ENCODE results near the gene RSPRY1. TPM values are rescaled to one million over a fixed set of nuclear protein-coding genes. Genes with fewer than 3 reads are reported as not detected.

RSPRY1 gene
- total and polyA plus RNA-seq, 2 of the 8 experiments (the other 6 are each of a cell fraction or from before 2014, with no cell fraction given): 11.5 to 32.5 TPM

DNA sequence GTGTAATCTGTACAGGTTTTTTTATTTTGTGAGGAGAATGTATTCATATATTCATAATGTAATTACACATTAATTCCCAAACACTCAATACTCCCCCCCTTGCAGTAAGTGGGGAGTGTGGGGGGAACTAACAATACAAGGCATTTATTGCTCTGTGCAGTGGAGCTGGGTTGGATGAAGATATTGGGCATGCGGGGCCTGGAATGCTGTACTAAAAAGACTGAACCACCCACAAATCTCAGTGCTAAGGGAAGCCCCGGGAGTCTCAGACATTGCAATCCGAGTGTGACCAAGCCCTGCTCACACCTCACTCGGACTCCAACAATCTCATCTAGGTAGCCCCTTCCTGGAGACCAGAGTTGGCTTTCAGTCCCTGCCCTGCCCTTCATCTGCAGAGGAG is 92.4 kb downstream of the RSPRY1 start (continued):
- no peak for TF ChIP-seq CHD7 (IDR thresholded peaks at IDR 0.05; ENCODE audit: insufficient replicate concordance, low read length)
- no peak for TF ChIP-seq SIN3A (conservative IDR thresholded peaks at IDR 0.05 in 1 of 2, IDR thresholded peaks at IDR 0.05 in 1 of 2; ENCODE audit: low read depth in 1 of 2, low read length in 2 of 2)
- TF ChIP-seq KDM4A (IDR thresholded peaks at IDR 0.05; ENCODE audit: low read depth, low read length, severe bottlenecking): no peak
- no peak for TF ChIP-seq SP2 (IDR thresholded peaks at IDR 0.05; ENCODE audit: low read length)
- no peak for TF ChIP-seq CREB1 (IDR thresholded peaks at IDR 0.05)
- TF ChIP-seq KDM1A (IDR thresholded peaks at IDR 0.05; ENCODE audit: borderline replicate concordance, low read length): no peak
- TF ChIP-seq PHF8 (conservative IDR thresholded peaks at IDR 0.05; ENCODE audit: low read depth, low read length): no peak
- no peak for TF ChIP-seq HDAC6 (IDR thresholded peaks at IDR 0.05; ENCODE audit: low read depth, low read length)
- TF ChIP-seq POLR2AphosphoS5 (IDR thresholded peaks at IDR 0.05; ENCODE audit: low read depth, low read length): no peak
- no peak for TF ChIP-seq BCL11A (IDR thresholded peaks at IDR 0.05; ENCODE audit: low read depth in 2 of 2, low read length in 2 of 2)
- no peak for TF ChIP-seq MAFK (IDR thresholded peaks at IDR 0.05; ENCODE audit: low read depth, low read length)
- TF ChIP-seq BACH1 (IDR thresholded peaks at IDR 0.05; ENCODE audit: low read length): no peak

All from H1 (cell line).